Mucosa of rectum (tissue), 2 donors: ENCODE measurements around the gene CYP2C9.
"Not testable (repeated sequence)": the region's sequence is repeated elsewhere in the genome, so short reads cannot be mapped to it uniquely, and the experiment has no call there.

Source experiments
- H3K27ac ChIP-seq, 2 donors: one replicate each; pipeline ENCODE4 v1.7.0; 2013; ENCODE audit warnings: inconsistent platforms in 2 of 2, low read depth in 2 of 2, low read length in 2 of 2
- H3K27me3 ChIP-seq, 2 donors: one replicate each; pipeline ENCODE4 v1.7.0; 2013; ENCODE audit warnings: low read length in 2 of 2; ENCODE audit not compliant: control insufficient read depth in 2 of 2, insufficient read depth in 2 of 2
- H3K36me3 ChIP-seq, 2 donors: one replicate each; pipeline ENCODE4 v1.7.0; 2013; ENCODE audit warnings: low read length in 2 of 2; ENCODE audit not compliant: control insufficient read depth in 2 of 2, insufficient read depth in 2 of 2
- H3K4me1 ChIP-seq, 2 donors: one replicate each; pipeline ENCODE4 v1.7.0; 2013; ENCODE audit warnings: low read length in 2 of 2, mild to moderate bottlenecking in 1 of 2; ENCODE audit not compliant: control insufficient read depth in 2 of 2, insufficient read depth in 2 of 2
- H3K4me3 ChIP-seq, 2 donors: one replicate each; pipeline ENCODE4 v1.7.0; 2013; ENCODE audit warnings: low read length in 2 of 2
- H3K9ac ChIP-seq, 2 donors: one replicate each; pipeline ENCODE4 v1.7.0; 2013; ENCODE audit warnings: low read length in 2 of 2, low read depth in 1 of 2, mild to moderate bottlenecking in 1 of 2
- H3K9me3 ChIP-seq, 2 donors: one replicate each; pipeline ENCODE4 v1.7.0; 2013; ENCODE audit warnings: low read length in 2 of 2; ENCODE audit not compliant: control insufficient read depth in 2 of 2
- donor health status: healthy.
- donor health status: Normal muscosa, but diverticular disease.

CYP2C9 gene

DNA sequence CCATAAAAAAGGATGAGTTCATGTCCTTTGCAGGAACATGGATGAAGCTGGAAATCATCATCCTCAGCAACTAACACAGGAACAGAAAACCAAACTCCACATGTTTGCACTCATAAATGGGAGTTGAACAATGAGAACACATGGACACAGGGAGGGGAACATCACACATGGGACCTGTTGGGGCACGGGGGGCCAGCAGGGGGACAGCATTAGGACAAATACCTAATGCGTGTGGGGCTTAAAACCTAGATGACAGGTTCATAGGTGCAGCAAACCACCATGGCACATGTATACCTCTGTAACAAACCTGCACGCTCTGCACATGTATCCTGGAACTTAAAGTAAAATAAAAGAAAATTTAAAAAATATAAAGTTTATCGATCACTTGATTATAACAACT, 7.7 kb downstream of the CYP2C9 start:
- H3K27me3 ChIP-seq, H3K36me3 ChIP-seq, H3K27ac ChIP-seq, H3K9ac ChIP-seq, H3K4me3 ChIP-seq, H3K4me1 ChIP-seq, H3K9me3 ChIP-seq: not testable (repeated sequence)

DNA sequence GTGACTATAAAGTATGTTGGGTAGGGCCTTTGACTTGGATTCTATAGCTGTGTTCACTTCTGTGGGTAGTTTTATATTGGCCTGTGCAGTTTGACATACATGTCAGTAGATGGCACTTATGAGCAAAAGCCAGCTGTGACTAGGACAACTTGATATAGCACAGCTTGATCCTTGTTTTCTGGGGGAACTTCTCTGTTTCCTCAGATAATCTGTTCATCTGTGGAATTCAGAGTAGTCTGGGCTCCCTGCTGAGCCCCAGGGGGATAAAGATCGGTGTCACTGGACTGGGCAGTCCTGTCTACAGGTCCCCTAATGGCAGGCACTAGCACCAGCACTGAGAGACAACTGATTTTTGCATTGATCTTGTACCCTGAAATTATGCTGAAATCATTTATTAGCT, 25.4 kb downstream of the CYP2C9 start:
- Histone ChIP-seq H3K4me3 (no peak overlapping the region), H3K4me1 (no peaks in the 10 kb centered on the region), H3K36me3 (no peaks in the 10 kb centered on the region), H3K9me3 (no peaks in the 10 kb centered on the region), H3K27me3 (no peaks in the 10 kb centered on the region), H3K27ac (no peak overlapping the region), H3K9ac (no peak overlapping the region)

DNA sequence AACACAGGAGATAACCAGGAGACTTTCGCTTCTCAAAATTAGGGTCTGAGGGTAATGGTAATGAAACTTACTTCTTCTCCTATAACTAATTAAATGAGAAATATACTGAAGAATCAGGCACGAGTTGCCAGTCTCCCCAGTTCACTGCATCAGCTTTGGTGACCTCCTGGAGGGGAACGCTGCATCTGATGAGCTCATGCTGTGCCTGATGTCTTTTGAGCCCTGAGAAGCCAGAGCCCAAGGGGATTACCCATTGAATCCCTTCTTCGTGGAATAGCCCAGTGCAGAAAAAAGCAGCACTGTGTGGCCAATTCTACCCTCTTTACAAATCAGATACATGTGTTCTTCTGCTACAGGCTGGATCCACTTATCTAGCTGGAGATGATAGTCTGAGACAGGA, 45.1 kb downstream of the CYP2C9 start:
- no peaks in the 10 kb centered on the region for H3K36me3 ChIP-seq

DNA sequence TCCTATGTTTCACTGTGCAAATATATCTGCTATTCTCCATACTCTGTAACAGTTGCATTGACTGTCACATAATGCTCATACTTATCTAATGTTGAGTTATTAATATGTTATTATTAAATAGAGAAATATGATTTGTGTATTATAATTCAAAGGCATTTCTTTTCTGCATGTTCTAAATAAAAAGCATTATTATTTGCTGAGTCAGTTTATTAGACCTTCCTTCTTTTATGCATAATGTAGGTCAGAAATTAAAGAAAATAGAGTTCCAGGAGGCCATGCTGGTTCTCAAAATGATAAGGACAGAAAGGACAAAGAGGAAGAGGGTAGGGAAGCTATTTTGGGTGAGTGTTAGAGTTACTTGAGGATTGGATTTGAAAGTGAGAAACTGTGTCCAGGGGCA, 50.7 kb downstream of the CYP2C9 start:
- Histone ChIP-seq H3K9ac (no peak overlapping the region), H3K27ac (no peak overlapping the region), H3K27me3 (no peaks in the 10 kb centered on the region), H3K36me3 (no peaks in the 10 kb centered on the region), H3K4me3 (no peak overlapping the region), H3K4me1 (no peaks in the 10 kb centered on the region), H3K9me3 (peaks cover 5 to 7% of the 10 kb centered on the region in 2 donors)

More for the DNA sequence above, 45.1 kb downstream of the CYP2C9 start:
- Histone ChIP-seq H3K4me3 (no peak overlapping the region), H3K9me3 (no peaks in the 10 kb centered on the region), H3K27me3 (no peaks in the 10 kb centered on the region), H3K9ac (no peak overlapping the region), H3K4me1 (no peaks in the 10 kb centered on the region), H3K27ac (no peak overlapping the region)

- no peak overlapping the region for H3K4me3 ChIP-seq
- no peaks in the 10 kb centered on the region for H3K4me1 ChIP-seq
- no peak overlapping the region for H3K9ac ChIP-seq
- no peak overlapping the region for H3K27ac ChIP-seq
- no peaks in the 10 kb centered on the region for H3K27me3 ChIP-seq
- peaks cover 5 to 7% of the 10 kb centered on the region in 2 donors for H3K9me3 ChIP-seq
- no peaks in the 10 kb centered on the region for H3K36me3 ChIP-seq
Observed at GRCh38 chr10:94991243-94991888, 52.9 kb downstream of the CYP2C9 start.

- H3K36me3 ChIP-seq, result no peaks in the 10 kb centered on the region
- no peak overlapping the region for H3K4me3 ChIP-seq
- no peak overlapping the region for H3K27ac ChIP-seq
- no peak overlapping the region for H3K9ac ChIP-seq
- H3K9me3 ChIP-seq, result peaks cover 5 to 7% of the 10 kb centered on the region in 2 donors
- no peaks in the 10 kb centered on the region for H3K4me1 ChIP-seq
- no peaks in the 10 kb centered on the region for H3K27me3 ChIP-seq
Observed at GRCh38 chr10:94992811-94993210, 54.4 kb downstream of the CYP2C9 start.

DNA sequence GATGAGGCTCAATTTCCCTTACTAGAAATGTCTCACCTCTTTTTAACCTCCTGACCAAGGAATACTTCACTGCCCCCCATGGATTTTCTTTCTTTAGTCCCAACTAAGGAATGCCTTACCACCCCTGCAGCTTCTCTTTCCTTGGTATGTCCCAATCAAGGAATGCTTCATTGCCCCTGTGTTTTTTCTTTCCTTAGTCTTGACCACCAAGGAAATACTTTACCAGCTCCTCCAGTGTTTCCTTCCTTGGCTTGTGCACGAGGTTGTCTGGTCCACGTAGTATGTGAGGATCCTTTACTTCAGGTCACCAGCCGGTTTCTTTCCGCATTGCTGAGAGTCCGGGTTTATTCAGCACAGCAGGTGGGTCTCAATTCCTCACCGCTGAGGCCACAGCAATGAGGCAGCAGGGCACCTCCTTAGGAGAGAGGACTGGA, 59.3 kb downstream of the CYP2C9 start:
- peaks cover 0 to 3% of the 10 kb centered on the region in 2 donors for H3K4me1 ChIP-seq
- H3K27me3 ChIP-seq, result no peaks in the 10 kb centered on the region
- no peak overlapping the region for H3K4me3 ChIP-seq

DNA sequence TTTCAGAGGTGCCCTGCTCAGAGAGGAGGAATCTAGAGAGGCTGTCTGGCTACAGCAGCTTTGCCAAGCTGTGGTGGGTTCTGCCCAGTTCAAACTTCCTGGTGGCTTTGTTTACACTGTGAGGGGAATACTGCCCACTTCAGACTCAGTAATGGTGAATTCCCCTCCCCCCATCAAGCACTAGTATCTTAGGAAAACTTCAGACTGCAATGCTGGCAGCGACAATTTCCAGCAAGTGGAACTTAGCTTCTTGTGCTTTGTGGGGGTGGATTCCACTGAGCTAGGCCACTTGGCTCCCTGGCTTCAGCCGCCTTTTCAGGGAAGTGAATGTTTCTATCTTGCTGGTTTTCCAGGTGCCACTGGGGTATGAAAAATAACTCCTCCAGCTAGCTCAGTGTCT, 88.0 kb downstream of the CYP2C9 start:
- Histone ChIP-seq H3K27me3 (no peaks in the 10 kb centered on the region), H3K4me3 (no peak overlapping the region), H3K9me3 (no peaks in the 10 kb centered on the region), H3K36me3 (no peaks in the 10 kb centered on the region), H3K4me1 (no peaks in the 10 kb centered on the region), H3K27ac (no peak overlapping the region), H3K9ac (no peak overlapping the region)

More for the DNA sequence above, 59.3 kb downstream of the CYP2C9 start:
- Histone ChIP-seq H3K36me3 (no peaks in the 10 kb centered on the region), H3K9me3 (no peaks in the 10 kb centered on the region), H3K27ac (no peak overlapping the region), H3K9ac (no peak overlapping the region)

DNA sequence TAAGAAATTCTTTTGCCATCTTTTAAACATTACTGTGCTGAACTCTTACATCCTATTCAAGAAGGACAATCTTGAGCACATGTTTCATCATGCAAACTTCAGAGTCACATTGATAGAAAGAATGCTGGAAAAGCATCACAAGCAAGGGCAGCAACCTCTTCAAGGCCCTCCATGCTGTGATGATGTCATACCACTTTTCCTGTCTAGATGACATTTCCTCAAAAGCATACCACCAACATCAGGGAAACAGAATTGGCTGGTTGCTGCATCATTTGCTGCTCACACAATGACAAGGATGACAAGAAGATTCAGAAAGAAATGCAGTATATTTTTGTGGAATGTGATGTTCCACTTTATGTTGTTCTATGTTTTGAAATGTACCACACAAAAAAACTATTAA, 93.2 kb downstream of the CYP2C9 start:
- Histone ChIP-seq H3K36me3 (no peaks in the 10 kb centered on the region), H3K9me3 (no peaks in the 10 kb centered on the region), H3K27me3 (no peaks in the 10 kb centered on the region), H3K4me3 (no peak overlapping the region), H3K9ac (no peak overlapping the region), H3K27ac (no peak overlapping the region), H3K4me1 (no peaks in the 10 kb centered on the region)

DNA sequence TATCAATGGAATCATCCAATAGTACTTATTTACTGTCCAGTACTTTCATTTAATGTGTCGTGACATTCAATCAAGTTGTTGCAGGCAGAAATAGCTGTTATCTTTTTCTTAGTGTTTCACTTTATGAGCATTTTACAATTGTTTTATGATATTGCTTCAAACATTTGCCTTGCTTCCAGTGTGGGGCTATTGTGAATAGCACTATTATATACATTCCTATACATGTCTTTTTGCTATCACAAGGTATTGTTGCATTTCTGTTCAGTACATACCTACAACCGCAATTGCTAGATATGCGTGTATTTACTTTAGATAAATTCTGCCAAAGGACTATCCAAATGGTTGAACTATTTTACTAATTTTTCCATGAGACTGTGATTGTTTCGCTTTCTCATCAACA, 95.9 kb downstream of the CYP2C9 start:
- H3K4me1 ChIP-seq, result no peaks in the 10 kb centered on the region
- H3K9me3 ChIP-seq, result no peaks in the 10 kb centered on the region
- H3K9ac ChIP-seq, result no peak overlapping the region
- H3K4me3 ChIP-seq, result no peak overlapping the region
- no peaks in the 10 kb centered on the region for H3K27me3 ChIP-seq
- H3K36me3 ChIP-seq, result no peaks in the 10 kb centered on the region
- no peak overlapping the region for H3K27ac ChIP-seq
